Fibroblast of skin of left quadriceps (primary cell): Measurements from ENCODE around the gene INAFM2.
A peak's percentile ranks its signal among the peaks of the same experiment; 100 is the strongest.

Experiments used
- DNase-seq, 2 experiments: peaks; one replicate each; pipeline ENCODE4 v3.0.0-alpha.2; 2013; ENCODE audit warnings: low read depth in 2 of 2

The INAFM2 gene

GRCh38 chr15:40364251-40364650 lies 40.8 kb downstream of the INAFM2 start:
- no peak for DNase-seq

- no peak for DNase-seq
Measured at GRCh38 chr15:40365016-40365415, 41.5 kb downstream of the INAFM2 start.

GRCh38 chr15:40365624-40366456 lies 42.3 kb downstream of the INAFM2 start:
- no peak for DNase-seq

- DNase-seq: no peak
Measured at GRCh38 chr15:40366457-40367370, 43.2 kb downstream of the INAFM2 start.

- DNase-seq: no peak
Measured at GRCh38 chr15:40367371-40367685, 43.8 kb downstream of the INAFM2 start.

GRCh38 chr15:40367686-40368611 lies 44.5 kb downstream of the INAFM2 start:
- DNase-seq: peak; percentile 56

GRCh38 chr15:40368719-40369473 lies 45.4 kb downstream of the INAFM2 start:
- no peak for DNase-seq

- DNase-seq: no peak
Measured at GRCh38 chr15:40369474-40369869, 46.0 kb downstream of the INAFM2 start.

GRCh38 chr15:40369971-40370370 lies 46.5 kb downstream of the INAFM2 start:
- DNase-seq: no peak

- DNase-seq: no peak
Measured at GRCh38 chr15:40372981-40373380, 49.5 kb downstream of the INAFM2 start.
